ENCODE data around the gene CASP8.

The CASP8 gene

GRCh38 chr2:201242571-201243277, 17.6 kb upstream of the CASP8 start:
- DNase-seq (ENCODE audit: low read depth in 1 of 2, low spot score in 1 of 2): no peak

- DNase-seq (ENCODE audit: low read depth in 1 of 2, low spot score in 1 of 2): no peak
Observed at GRCh38 chr2:201244829-201245228, 15.5 kb upstream of the CASP8 start.

DNA sequence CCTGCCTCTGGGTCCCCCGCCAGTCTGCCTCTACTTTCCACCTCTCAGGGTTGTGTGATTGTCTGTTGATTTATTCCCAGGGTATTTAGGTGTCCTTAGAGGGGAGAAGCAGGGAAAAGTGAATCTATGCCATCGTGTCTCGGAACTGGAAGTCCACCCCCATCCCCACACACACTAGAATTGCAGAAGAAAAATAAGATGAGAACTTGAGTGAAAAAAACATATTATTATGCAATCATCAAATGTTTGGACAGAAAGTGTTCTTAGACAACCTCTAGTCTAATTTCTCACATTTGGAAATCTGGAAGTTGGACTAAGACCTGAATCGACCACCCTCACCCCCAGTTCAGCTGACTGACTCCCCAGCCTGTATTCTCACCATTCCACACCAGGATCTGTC, 14.1 kb upstream of the CASP8 start:
- no peak for DNase-seq (ENCODE audit: low read depth in 1 of 2, low spot score in 1 of 2)

- DNase-seq (ENCODE audit: low read depth in 1 of 2, low spot score in 1 of 2): no peak
Observed at GRCh38 chr2:201248288-201248844, 12.0 kb upstream of the CASP8 start.

DNA sequence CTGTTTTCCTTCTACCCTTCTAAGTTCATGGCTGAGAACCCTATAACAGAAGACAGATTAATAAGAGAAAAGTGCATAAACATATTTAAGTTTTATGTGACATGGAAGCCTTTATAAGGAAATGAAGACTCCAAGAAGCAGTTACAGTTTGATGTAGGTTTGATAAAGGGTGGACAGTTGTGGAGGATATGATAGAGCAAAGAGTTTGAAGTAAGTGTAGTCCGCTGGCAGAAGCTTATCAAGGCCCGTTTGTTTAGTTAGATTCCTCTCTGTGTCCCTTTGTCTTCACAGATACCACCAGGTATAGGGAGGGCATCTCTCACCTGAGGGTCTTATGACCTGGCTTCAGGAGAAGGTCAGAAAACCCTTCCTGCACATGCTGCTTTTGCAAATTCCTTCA, 10.4 kb upstream of the CASP8 start:
- no peak for DNase-seq (ENCODE audit: low read depth in 1 of 2, low spot score in 1 of 2)

GRCh38 chr2:201250741-201251140, 9.6 kb upstream of the CASP8 start:
- DNase-seq (ENCODE audit: low read depth in 1 of 2, low spot score in 1 of 2): no peak

DNA sequence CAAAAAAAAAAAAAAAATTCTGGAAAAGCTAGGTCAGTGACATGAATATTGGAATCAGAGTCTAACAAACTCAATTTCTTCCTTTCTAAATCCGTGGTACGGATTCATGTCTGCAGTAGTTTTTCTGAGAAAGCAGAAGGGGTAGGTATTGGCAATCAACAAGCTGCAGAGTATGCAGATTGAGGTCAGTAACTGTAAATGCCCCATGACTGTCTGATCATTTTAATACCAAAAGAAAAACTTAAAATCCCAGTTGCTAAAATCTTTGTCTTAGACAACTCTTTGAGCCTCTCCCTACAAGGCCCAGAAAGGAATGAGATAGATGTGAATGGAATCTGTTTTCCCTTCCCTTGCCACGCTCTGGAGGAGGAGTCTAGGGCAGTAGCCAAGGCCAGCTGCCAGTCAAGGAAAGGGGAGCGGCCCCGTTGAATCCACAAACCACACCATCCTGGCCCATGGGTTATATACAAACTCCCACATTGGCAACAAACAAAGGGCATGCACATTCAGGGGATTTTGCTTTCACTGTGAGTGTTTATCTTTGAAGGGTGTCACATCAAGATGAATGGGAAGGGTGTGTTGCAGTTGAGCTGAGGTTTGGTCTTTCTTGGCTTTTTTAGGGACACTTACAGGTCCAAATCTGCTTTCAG, 6.1 kb upstream of the CASP8 start:
- no peak for DNase-seq (ENCODE audit: low read depth in 1 of 2, low spot score in 1 of 2)

DNA sequence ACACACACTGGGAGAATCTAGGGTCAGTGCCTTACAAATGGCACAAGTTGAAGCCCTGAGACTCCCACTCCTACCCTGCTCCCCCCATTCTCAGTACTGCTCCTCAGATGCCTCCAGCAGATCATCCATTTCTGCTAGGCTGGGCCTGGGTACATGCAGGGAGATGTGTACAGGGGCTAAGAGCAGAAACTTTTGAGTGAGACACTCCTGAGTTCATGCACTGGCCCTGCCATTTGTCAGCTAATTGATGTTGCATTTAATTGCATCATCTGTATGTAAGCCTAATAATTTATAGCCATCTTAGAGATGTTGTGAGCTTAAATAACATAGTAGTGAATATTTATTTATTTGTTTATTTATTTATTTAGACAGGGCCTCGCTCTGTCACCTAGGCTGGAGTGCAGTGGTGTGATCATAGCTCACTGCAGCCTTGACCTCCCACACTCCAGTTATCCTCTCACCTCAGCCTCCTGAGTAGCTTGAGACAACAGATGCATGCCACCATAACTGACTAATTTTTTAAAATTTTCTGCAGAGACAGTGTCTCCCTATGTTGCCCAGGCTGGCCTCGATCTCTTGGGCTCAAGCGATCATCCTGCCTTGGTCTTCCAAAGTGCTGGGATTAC, 4.8 kb upstream of the CASP8 start:
- DNase-seq (ENCODE audit: low read depth in 1 of 2, low spot score in 1 of 2): no peak

- DNase-seq (ENCODE audit: low read depth in 1 of 2, low spot score in 1 of 2): no peak
Observed at GRCh38 chr2:201256082-201256481, 4.3 kb upstream of the CASP8 start.

DNA sequence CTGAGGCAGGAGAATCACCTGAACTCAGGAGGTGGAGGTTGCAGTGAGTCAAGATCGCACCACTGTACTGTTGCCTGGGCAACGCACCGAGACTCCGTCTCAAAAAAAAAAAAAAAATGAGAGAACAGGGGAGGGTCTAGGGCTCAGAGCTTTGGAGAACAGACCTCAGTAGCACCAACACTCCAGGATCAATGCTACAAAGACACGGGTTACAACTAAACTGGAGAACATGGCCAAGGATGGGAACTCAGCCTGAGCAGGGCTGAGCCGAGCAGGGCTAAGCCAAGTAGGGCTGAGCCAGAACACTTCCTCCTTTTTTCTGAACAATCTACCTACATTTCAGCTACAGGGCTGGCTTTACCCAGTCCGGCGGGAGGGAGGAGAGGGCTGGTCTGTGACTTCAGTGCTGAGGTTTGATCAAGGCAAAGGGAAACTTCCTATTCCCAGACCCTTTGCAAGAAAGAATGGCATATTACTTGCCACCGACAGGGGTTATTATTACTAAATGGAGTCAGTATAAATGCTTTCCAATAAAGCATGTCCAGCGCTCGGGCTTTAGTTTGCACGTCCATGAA, 2.9 kb upstream of the CASP8 start:
- DNase-seq (ENCODE audit: low read depth in 1 of 2, low spot score in 1 of 2): no peak

DNA sequence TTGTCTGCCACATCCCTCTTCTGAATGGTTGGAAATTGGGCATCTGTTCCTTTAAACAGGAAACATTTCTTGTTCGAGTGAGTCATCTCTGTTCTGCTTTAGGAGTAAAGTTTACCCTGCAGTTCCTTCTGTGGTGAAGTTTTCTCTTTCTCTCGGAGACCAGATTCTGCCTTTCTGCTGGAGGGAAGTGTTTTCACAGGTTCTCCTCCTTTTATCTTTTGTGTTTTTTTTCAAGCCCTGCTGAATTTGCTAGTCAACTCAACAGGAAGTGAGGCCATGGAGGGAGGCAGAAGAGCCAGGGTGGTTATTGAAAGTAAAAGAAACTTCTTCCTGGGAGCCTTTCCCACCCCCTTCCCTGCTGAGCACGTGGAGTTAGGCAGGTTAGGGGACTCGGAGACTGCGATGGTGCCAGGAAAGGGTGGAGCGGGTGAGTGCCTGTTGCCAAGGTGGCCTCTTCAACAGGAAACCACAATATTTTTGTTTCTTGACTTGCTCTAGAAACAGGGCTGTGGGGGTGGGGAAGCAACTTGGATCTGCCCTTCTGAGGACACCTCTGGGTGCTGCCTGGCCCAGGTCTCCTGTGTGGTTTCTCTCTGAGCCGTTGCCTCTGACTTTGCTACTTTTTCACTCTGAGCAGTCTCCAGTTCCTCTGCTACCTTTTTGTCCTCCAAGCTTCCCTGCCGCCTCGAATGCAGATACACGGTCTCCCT, 2.2 kb upstream of the CASP8 start:
- peak; percentile 57 to 80 for DNase-seq (ENCODE audit: low read depth in 1 of 2, low spot score in 1 of 2)

DNA sequence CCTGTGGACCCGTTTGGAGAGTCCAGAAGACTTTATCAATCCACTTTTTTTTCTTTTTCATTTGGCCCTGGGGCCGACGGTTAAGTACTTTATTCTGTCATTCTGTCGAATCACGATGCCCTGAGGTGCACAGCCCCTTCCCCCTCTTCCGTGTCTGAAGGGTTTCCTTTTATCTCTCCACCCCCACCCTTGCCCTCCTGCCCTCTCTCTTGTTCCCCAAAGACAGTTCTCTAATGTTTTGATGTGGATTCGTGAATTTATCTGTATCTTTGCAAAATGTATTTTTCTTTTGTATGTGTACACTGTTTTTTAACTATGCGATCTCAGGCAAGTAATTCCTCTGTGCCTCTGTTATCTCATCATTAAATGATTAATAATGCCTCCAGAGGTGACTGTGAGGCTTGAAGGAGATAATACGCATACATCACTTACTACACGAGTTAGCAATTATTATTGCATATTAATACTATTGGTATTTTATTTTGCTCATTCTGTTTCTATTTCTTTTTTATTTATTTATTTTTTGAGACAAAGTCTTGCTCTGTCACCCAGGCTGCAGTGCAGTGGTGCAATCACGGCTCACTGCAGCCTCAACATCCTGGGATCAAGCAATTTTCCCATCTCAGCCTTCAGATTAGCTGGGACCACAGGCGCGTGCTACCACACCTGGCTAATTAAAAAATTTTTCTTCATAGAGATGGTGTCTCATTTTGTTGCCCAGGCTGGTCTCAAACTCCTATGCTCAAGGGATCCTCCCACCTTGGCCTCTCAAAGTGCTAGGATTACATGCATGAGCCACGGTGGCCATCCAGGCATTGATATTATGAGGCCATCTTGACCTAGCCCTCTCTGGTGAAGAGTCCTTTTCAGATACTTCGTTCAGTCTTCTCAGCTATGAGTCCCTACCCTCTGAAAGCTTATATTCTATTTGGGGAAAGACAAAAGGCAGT, 1.4 kb upstream of the CASP8 start:
- no peak for DNase-seq (ENCODE audit: low read depth in 1 of 2, low spot score in 1 of 2)

DNA sequence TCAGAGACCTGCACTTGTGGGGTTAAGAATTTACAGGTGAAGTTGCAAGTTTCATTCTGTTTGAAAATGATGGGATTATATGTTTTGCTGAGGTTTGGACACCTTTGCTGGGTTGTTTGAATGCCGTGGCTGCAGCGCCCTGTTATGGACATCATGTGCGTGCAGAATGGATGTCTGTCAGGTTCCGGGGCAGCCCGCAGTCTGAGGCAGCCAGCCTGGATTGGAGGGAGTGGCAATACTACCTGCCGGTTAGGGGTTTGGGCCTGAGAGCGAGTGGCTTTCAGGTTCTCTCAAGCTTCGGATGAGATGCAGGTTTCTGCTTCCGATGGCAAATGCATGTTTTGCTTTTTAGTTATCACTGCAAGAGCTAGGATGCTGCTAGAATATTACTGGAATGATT, 1.1 kb downstream of the CASP8 start:
- no peak for DNase-seq (ENCODE audit: low read depth in 1 of 2, low spot score in 1 of 2)

- no peak for DNase-seq (ENCODE audit: low read depth in 1 of 2, low spot score in 1 of 2)
Observed at GRCh38 chr2:201261906-201262305, 1.6 kb downstream of the CASP8 start.

DNA sequence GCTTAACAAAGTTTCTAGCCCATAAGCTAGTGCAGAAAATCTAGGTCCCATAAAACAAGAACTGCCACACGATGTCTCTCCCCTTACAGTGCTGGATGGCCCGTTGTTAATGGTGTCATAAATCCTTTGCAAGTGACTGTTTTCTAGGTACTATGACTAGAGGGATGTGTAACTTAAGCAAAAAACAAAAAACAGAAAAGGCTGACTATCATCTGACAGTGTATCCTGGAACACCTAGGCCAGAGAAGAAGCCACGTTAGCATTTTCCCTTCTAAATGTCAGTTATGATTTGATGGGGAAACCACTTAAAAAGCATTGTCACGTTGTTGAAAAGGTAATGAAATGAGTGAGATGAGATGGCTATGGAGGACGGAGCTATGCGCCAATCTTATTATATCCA, 2.4 kb downstream of the CASP8 start:
- DNase-seq (ENCODE audit: low read depth in 1 of 2, low spot score in 1 of 2): peak in 1 of 2 donors; percentile 40

GRCh38 chr2:201263779-201264178, 3.4 kb downstream of the CASP8 start:
- DNase-seq (ENCODE audit: low read depth in 1 of 2, low spot score in 1 of 2): no peak

DNA sequence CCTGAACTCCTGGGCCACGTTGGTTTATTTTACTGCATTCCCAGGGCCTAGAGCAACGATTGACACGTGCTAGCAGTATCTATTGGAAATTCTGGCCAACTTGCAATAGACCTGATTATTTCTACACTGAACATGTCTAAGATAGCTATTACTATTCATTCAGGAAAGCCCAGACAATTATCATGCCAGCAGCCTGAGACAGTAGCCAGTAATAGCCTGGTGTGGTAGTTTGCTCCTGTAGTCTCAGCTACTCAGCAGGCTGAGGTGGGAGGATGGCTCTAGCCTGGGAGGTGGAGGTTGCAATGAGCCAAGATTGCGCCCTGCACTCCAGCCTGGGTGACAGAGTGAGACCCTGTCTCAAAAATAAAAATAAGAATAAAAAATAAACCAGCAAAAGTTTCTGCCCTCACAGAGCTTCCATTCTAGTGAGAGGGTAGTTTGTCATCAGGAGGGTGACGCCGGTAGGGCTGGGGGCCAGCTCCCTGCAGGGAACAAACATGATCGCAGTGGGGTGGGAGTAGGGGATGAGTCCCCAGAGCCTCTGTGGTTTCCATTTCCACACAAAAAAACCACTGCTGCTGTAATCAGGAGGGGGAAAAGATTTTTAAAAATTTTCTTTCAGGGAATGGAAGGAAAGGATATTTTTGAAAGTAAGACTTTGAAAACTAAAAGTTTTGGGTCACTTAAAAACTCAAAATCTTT, 4.3 kb downstream of the CASP8 start:
- no peak for DNase-seq (ENCODE audit: low read depth in 1 of 2, low spot score in 1 of 2)

GRCh38 chr2:201266629-201267028, 6.3 kb downstream of the CASP8 start:
- DNase-seq (ENCODE audit: low read depth in 1 of 2, low spot score in 1 of 2): no peak

DNA sequence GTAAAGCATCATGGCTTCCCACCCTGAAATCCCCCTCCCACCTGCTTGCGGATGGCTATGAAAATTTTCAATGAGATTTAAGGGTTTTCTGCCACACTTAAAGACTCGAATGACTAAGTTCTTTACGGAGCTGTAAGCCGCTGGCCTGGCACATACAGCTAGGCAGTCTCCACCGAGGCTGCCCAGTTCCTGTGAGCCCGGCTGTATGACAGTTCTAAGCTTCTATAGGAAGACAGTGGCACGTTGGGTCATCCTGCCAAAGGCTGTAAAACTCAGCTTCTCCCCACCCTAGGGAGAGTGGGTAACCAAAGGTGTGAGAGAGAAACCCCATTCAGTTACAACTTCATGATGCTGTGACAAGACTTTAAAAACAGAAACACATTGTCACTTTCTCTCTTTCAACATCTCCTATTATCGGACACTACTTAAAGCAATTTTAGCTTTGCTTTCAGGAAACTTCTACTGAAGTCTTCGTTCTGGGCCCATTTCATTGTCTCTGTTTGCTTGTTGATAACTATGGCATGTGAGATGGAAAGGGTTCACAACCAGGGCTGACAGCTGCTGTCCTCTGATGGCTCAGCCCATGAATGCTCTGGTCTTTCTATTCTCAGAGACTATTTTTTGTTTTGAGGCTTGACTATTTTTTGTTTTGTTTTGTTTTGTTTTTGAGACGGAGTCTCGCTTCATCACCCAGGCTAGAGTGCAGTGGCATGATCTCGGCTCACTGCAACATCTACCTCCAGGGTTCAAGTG, 7.1 kb downstream of the CASP8 start:
- no peak for DNase-seq (ENCODE audit: low read depth in 1 of 2, low spot score in 1 of 2)

Data from activated CD4-positive, alpha-beta T cell treated with anti-CD3 and anti-CD28 coated beads, Interleukin-2, amount 50 U/mL, for 24 hours (primary cell).